Neural cell (in vitro differentiated cells): Measurements from ENCODE around the gene TRIM45.

Source experiments
- CTCF ChIP-seq: fragments of 450-650 bp; IDR thresholded peaks from 2 replicates; pipeline ENCODE4 v1.5.1; 2014; ENCODE audit warnings: antibody characterized with exemption, mild to moderate bottlenecking, moderate library complexity; ENCODE audit not compliant: poor library complexity, severe bottlenecking
- EP300 ChIP-seq: fragments of 450-650 bp; conservative IDR thresholded peaks from 2 replicates; pipeline ENCODE4 v1.6.1; 2014; ENCODE audit warnings: antibody characterized with exemption, mild to moderate bottlenecking, moderate library complexity; ENCODE audit not compliant: poor library complexity, severe bottlenecking
- EZH2 ChIP-seq: fragments of 200-600, 300-800 bp; shearing (Covaris generic), sonication (generic); IDR thresholded peaks from 2 replicates; pipeline ENCODE4 v1.6.1; 2014; ENCODE audit warnings: antibody characterized with exemption, low read length, borderline replicate concordance, mild to moderate bottlenecking; ENCODE audit not compliant: insufficient read depth, poor library complexity, severe bottlenecking
- MXI1 ChIP-seq: fragments of 450-650 bp; conservative IDR thresholded peaks from 2 replicates; pipeline ENCODE4 v1.6.1; 2014; ENCODE audit warnings: antibody characterized with exemption, mild to moderate bottlenecking; ENCODE audit not compliant: poor library complexity, severe bottlenecking
- POLR2AphosphoS5 ChIP-seq: IDR thresholded peaks from 2 replicates; pipeline ENCODE4 v1.6.1; 2012
- RAD21 ChIP-seq: fragments of 450-650 bp; conservative IDR thresholded peaks from 2 replicates; pipeline ENCODE4 v1.6.1; 2014; ENCODE audit warnings: antibody characterized with exemption, mild to moderate bottlenecking, moderate library complexity
- SMC3 ChIP-seq: fragments of 450-650 bp; conservative IDR thresholded peaks from 2 replicates; pipeline ENCODE4 v1.6.1; 2014; ENCODE audit warnings: antibody characterized with exemption, mild to moderate bottlenecking, moderate library complexity; ENCODE audit not compliant: poor library complexity
- TAF1 ChIP-seq: IDR thresholded peaks from 2 replicates; pipeline ENCODE4 v1.6.1; 2012; ENCODE audit warnings: low read depth

GRCh38 chr1:117150316-117150715, 28.8 kb upstream of the TRIM45 start:
- TF ChIP-seq CTCF, result no peak
- no peak for TF ChIP-seq EZH2
- no peak for TF ChIP-seq SMC3
- no peak for TF ChIP-seq POLR2AphosphoS5
- TF ChIP-seq EP300, result no peak
- TF ChIP-seq RAD21, result no peak
- TF ChIP-seq MXI1, result no peak
- no peak for TF ChIP-seq TAF1
